Activated T-helper 1 cell treated with anti-CD3 and anti-CD28 coated beads, Interleukin-12 subunit alpha, Interleukin-12 subunit beta, Interleukin-2, Interleukin-4 antibody, amounts not matched to agents 30 ng/mL and 10 ng/mL and 1 ng/mL, durations not matched to agents 14 hours and 24 hours and 36 hours (primary cell): ENCODE measurements around the gene CACNA1C. TPM values are rescaled to one million over a fixed set of nuclear protein-coding genes. Genes with fewer than 3 reads are reported as not detected.

Source experiments
- DNase-seq: peaks from one replicate; pipeline ENCODE4 v3.0.0; 2021; ENCODE audit warnings: low spot score
- H3K27ac Mint-ChIP-seq: one replicate; pipeline ENCODE4 v1.8.0; 2021; ENCODE audit warnings: mild to moderate bottlenecking, mixed read lengths
- H3K27me3 Mint-ChIP-seq: one replicate; pipeline ENCODE4 v1.8.0; 2022; ENCODE audit warnings: mild to moderate bottlenecking, moderate library complexity, mixed read lengths; ENCODE audit not compliant: insufficient read depth
- H3K36me3 Mint-ChIP-seq: one replicate; pipeline ENCODE4 v1.8.0; 2021; ENCODE audit warnings: low read depth, mixed read lengths
- H3K4me1 Mint-ChIP-seq: one replicate; pipeline ENCODE4 v1.8.0; 2021; ENCODE audit warnings: low read depth, mixed read lengths
- H3K4me3 Mint-ChIP-seq: one replicate; pipeline ENCODE4 v1.8.0; 2021; ENCODE audit warnings: mild to moderate bottlenecking, moderate library complexity, mixed read lengths
- H3K9me3 Mint-ChIP-seq: one replicate; pipeline ENCODE4 v1.8.0; 2021; ENCODE audit warnings: mixed read lengths
- intact Hi-C: fragments of 100-400 bp; cut with micrococcal nuclease; formaldehyde crosslinking; loops from one replicate; pipeline ENCODE4 v1.15.1; 2024
- total RNA-seq: library from RNA; stranded (reverse); gene quantifications from 2 replicates; pipeline ENCODE4 v1.2.3, GENCODE V29; 2022

The CACNA1C gene
- total RNA-seq, 1 donor from 2014 or later: 0.18 TPM

DNA sequence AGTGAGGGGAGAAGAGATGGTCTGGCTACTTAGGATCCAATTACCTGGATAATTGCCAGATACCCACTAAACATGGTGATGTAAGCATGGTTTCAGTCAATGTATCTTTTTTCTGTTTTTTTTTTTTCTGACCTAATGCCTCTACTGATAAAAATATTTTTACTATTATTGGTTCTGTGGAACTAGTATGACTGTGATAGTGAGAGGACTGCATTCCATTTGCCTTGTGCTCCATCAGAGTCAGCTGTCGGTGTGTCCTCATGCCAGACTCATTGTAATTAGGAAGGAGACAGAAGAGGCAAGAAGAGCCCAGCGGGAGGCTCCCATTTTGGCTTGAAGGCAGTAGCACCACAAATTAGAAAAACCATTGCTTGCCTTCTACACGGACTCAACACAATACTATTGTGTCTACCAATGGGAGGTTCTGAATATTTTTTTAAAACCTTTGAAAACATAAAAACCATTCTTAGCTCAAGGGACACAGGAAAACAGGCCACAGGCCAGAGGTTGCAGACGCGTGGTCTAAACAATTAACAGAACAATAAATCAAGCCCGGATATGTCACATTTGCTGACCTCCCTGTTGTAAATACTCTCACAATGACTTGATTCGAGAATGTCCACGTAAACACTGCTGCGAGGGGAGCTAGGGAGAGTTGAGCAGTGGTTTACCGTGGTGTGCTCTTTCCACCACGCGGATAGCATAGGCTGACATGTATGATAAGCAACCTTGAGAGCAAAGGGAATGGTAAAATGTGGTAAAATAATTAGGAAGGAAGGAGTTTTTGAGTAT is 35.0 kb upstream of the CACNA1C start:
- no peak overlapping the region for H3K27ac Mint-ChIP-seq
- H3K4me3 Mint-ChIP-seq: no peak overlapping the region
- H3K4me1 Mint-ChIP-seq: no peaks in the 10 kb centered on the region
- H3K27me3 Mint-ChIP-seq: peaks cover 12% of the 10 kb centered on the region
- no peaks in the 10 kb centered on the region for H3K9me3 Mint-ChIP-seq
- H3K36me3 Mint-ChIP-seq: no peaks in the 10 kb centered on the region
- intact Hi-C loops: no loop called here
- DNase-seq: no peak

- intact Hi-C loops: no loop called here
- Mint-ChIP-seq H3K4me1 (no peaks in the 10 kb centered on the region), H3K9me3 (no peaks in the 10 kb centered on the region), H3K27me3 (peaks cover 17% of the 10 kb centered on the region), H3K4me3 (no peak overlapping the region), H3K36me3 (no peaks in the 10 kb centered on the region), H3K27ac (no peak overlapping the region)
- no peak for DNase-seq
These were observed 34.4 kb upstream of the CACNA1C start for GRCh38 chr12:2018391-2018790.

DNA sequence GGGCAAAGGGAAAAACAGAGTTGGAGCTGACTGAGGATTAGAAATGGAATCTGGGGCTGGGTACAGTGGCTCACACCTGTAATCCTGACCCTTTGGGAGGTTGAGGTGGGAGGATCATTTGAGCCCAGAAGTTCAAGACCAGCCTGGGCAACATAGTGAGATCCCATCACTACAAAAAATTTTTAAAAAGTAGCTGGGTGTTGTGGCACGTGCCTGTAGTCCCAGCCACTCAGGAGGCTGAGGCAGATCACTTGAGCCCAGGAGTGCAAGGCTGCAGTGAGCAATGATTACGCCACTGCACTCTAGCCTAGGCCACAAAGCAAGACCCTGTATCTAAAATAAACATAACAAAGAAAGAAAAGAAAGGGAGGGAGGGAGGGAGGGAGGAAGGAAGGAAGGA is 33.7 kb upstream of the CACNA1C start:
- no peak overlapping the region for H3K27ac Mint-ChIP-seq
- no peaks in the 10 kb centered on the region for H3K36me3 Mint-ChIP-seq
- H3K27me3 Mint-ChIP-seq: peaks cover 20% of the 10 kb centered on the region
- H3K9me3 Mint-ChIP-seq: no peaks in the 10 kb centered on the region
- no peak for DNase-seq
- no peaks in the 10 kb centered on the region for H3K4me1 Mint-ChIP-seq
- intact Hi-C loops: no loop called here
- no peak overlapping the region for H3K4me3 Mint-ChIP-seq

DNA sequence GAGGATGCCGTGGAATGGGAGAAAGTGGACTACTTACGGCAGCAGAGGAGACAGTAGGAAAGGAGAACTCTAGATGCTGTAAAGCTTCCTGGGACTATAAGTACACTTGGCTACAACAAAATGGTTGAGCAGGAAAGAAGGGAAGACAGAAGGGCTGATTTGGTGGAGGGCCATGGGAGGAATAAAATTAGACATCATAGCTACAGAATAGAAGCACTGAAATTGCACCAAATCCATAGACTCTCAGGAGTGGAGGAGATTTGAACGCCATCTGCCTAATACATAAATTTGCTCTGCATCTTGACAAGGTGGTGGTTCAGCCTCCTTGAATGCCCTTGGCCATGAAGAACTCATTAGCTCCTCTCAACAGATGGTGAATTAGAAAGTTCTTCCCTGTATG is 32.3 kb upstream of the CACNA1C start:
- no peaks in the 10 kb centered on the region for H3K4me1 Mint-ChIP-seq
- peaks cover 24% of the 10 kb centered on the region for H3K27me3 Mint-ChIP-seq
- no peaks in the 10 kb centered on the region for H3K36me3 Mint-ChIP-seq
- intact Hi-C loops: no loop called here
- no peak for DNase-seq
- H3K9me3 Mint-ChIP-seq: no peaks in the 10 kb centered on the region
- H3K4me3 Mint-ChIP-seq: no peak overlapping the region
- no peak overlapping the region for H3K27ac Mint-ChIP-seq

DNA sequence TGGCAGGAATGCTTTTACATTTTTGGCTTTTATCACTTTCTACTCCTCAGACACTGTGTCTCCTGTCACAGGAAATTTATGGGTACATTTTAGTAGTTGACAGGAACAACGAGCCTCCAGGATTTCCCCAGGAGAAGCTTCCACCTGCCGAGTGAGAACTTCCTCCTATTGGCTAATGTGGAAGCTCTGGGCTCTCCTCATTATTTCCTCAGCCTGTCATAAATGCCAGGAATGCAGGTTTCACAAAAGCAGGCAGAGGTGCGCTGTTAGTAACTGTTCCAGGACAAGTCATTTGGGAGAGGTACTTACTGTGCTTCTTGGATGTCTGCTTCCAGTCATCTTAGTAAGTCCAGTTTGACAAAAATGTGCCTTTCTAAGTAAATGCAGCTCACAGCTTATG is 29.4 kb upstream of the CACNA1C start:
- intact Hi-C loops: no loop called here
- H3K9me3 Mint-ChIP-seq: no peaks in the 10 kb centered on the region
- H3K36me3 Mint-ChIP-seq: no peaks in the 10 kb centered on the region
- H3K4me3 Mint-ChIP-seq: no peak overlapping the region
- DNase-seq: no peak
- no peak overlapping the region for H3K27ac Mint-ChIP-seq
- peaks cover 21% of the 10 kb centered on the region for H3K27me3 Mint-ChIP-seq
- no peaks in the 10 kb centered on the region for H3K4me1 Mint-ChIP-seq

- H3K4me1 Mint-ChIP-seq: no peaks in the 10 kb centered on the region
- peaks cover 36% of the 10 kb centered on the region for H3K27me3 Mint-ChIP-seq
- DNase-seq: no peak
- no peak overlapping the region for H3K27ac Mint-ChIP-seq
- H3K36me3 Mint-ChIP-seq: no peaks in the 10 kb centered on the region
- H3K4me3 Mint-ChIP-seq: no peak overlapping the region
- no peaks in the 10 kb centered on the region for H3K9me3 Mint-ChIP-seq
- intact Hi-C loops: no loop called here
These were observed 25.4 kb upstream of the CACNA1C start for GRCh38 chr12:2027351-2027750.

GRCh38 chr12:2029851-2030250 is 22.9 kb upstream of the CACNA1C start:
- Mint-ChIP-seq H3K27me3 (peaks cover 32% of the 10 kb centered on the region), H3K4me1 (peaks cover 5% of the 10 kb centered on the region), H3K9me3 (no peaks in the 10 kb centered on the region), H3K4me3 (no peak overlapping the region), H3K36me3 (no peaks in the 10 kb centered on the region), H3K27ac (no peak overlapping the region)
- DNase-seq: no peak
- intact Hi-C loops: no loop called here

DNA sequence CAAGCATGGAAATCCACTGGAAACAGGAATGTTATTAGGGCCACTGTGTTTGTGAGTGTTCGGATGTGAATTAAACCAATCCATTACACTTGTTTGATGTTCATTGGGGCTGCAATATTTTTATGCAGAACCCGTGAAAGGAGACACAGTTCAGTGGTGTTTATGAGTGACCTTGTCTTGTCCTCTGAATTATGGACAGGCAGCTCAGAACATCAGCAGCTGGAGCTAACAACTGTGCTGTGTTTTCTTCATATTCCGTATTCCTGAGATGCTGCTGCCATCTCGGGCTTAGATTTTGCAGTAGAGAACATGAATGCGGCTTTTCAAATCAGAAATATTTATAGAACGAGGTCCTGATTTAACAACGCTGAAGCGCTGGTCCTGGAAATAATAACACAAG is 20.3 kb upstream of the CACNA1C start:
- H3K4me1 Mint-ChIP-seq: peaks cover 14% of the 10 kb centered on the region
- H3K4me3 Mint-ChIP-seq: no peak overlapping the region
- H3K9me3 Mint-ChIP-seq: no peaks in the 10 kb centered on the region
- peaks cover 50% of the 10 kb centered on the region for H3K27me3 Mint-ChIP-seq
- no peaks in the 10 kb centered on the region for H3K36me3 Mint-ChIP-seq
- intact Hi-C loops: no loop called here
- no peak overlapping the region for H3K27ac Mint-ChIP-seq
- no peak for DNase-seq

GRCh38 chr12:2034633-2035430 is 18.0 kb upstream of the CACNA1C start:
- Mint-ChIP-seq H3K36me3 (no peaks in the 10 kb centered on the region), H3K9me3 (no peaks in the 10 kb centered on the region), H3K4me1 (peaks cover 14% of the 10 kb centered on the region), H3K27me3 (peaks cover 52% of the 10 kb centered on the region), H3K4me3 (peak overlapping the region; percentile 53), H3K27ac (no peak overlapping the region)
- intact Hi-C loops: loop anchor here (1.0 kb wide), 3 partner anchors 31 to 239 kb away; partner anchors contain the start of gene DCP1B
- peak; percentile 78 for DNase-seq

- Mint-ChIP-seq H3K9me3 (no peaks in the 10 kb centered on the region), H3K27me3 (peaks cover 55% of the 10 kb centered on the region), H3K27ac (no peak overlapping the region), H3K4me3 (peak overlapping the region; percentile 53), H3K4me1 (peaks cover 14% of the 10 kb centered on the region), H3K36me3 (no peaks in the 10 kb centered on the region)
- no peak for DNase-seq
- intact Hi-C loops: loop anchor here (1.0 kb wide), 3 partner anchors 31 to 239 kb away; partner anchors contain the start of gene DCP1B
These were observed 17.2 kb upstream of the CACNA1C start for GRCh38 chr12:2035431-2036055.

DNA sequence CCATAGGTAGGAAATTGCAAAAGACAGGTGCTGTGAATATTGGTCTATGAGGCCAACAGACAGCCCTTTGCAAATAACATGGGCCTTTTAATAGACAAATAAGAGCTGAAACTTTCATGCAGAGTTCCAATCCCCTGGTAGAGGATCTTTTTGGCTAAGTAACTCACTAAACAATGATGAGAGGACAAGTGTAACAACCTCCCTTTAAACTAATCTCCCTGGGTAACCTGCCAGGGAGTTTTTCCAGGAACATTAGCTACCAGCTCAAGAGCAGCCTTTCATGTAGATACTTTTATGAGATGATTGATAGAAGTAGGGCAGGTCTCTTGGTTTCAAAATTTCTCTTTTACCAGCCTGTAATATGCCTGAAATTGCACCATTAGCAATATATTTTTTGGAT is 13.8 kb upstream of the CACNA1C start:
- H3K4me1 Mint-ChIP-seq: peaks cover 14% of the 10 kb centered on the region
- DNase-seq: no peak
- no peak overlapping the region for H3K4me3 Mint-ChIP-seq
- intact Hi-C loops: no loop called here
- no peaks in the 10 kb centered on the region for H3K9me3 Mint-ChIP-seq
- H3K27me3 Mint-ChIP-seq: peaks cover 41% of the 10 kb centered on the region
- no peaks in the 10 kb centered on the region for H3K36me3 Mint-ChIP-seq
- H3K27ac Mint-ChIP-seq: no peak overlapping the region

- Mint-ChIP-seq H3K27ac (no peak overlapping the region), H3K36me3 (no peaks in the 10 kb centered on the region), H3K9me3 (no peaks in the 10 kb centered on the region), H3K27me3 (peaks cover 25% of the 10 kb centered on the region), H3K4me3 (no peak overlapping the region), H3K4me1 (no peaks in the 10 kb centered on the region)
- no peak for DNase-seq
- intact Hi-C loops: no loop called here
These were observed 9.7 kb upstream of the CACNA1C start for GRCh38 chr12:2043054-2043453.

DNA sequence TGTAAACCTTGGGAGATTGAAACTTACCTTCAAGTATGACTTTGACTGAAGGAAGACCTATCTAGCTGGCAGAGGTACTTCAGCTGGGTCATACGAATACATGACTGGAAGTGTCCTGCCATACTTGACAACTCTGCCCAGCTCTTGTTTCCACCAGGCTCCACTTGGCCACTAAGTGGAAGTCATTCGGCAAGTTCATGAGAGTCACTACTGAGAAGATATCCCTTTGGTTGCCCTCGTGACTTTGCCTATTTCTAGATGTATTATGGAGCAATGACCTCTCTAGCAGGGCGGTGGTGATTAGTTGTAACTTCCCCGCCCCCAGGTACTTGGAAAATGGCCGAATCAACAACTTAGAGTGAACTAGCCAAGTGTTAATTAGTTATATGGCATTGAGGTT is 8.6 kb upstream of the CACNA1C start:
- H3K36me3 Mint-ChIP-seq: no peaks in the 10 kb centered on the region
- intact Hi-C loops: no loop called here
- peaks cover 34% of the 10 kb centered on the region for H3K27me3 Mint-ChIP-seq
- H3K9me3 Mint-ChIP-seq: no peaks in the 10 kb centered on the region
- H3K4me3 Mint-ChIP-seq: no peak overlapping the region
- DNase-seq: no peak
- no peaks in the 10 kb centered on the region for H3K4me1 Mint-ChIP-seq
- H3K27ac Mint-ChIP-seq: no peak overlapping the region
